Measurements from ENCODE around the gene MAP2K5.

GRCh38 chr15:67579967-67580366 lies 37.5 kb downstream of the MAP2K5 start:
- TF ChIP-seq ZNF837 (tag by site-specific recombination; IDR thresholded peaks at IDR 0.05) = no peak
- TF ChIP-seq MEIS1 (CRISPR knock-in tag; IDR thresholded peaks at IDR 0.05; ENCODE audit: borderline replicate concordance) = no peak
- TF ChIP-seq, protein P1, sequence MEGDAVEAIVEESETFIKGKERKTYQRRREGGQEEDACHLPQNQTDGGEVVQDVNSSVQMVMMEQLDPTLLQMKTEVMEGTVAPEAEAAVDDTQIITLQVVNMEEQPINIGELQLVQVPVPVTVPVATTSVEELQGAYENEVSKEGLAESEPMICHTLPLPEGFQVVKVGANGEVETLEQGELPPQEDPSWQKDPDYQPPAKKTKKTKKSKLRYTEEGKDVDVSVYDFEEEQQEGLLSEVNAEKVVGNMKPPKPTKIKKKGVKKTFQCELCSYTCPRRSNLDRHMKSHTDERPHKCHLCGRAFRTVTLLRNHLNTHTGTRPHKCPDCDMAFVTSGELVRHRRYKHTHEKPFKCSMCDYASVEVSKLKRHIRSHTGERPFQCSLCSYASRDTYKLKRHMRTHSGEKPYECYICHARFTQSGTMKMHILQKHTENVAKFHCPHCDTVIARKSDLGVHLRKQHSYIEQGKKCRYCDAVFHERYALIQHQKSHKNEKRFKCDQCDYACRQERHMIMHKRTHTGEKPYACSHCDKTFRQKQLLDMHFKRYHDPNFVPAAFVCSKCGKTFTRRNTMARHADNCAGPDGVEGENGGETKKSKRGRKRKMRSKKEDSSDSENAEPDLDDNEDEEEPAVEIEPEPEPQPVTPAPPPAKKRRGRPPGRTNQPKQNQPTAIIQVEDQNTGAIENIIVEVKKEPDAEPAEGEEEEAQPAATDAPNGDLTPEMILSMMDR (tag by site-specific recombination; IDR thresholded peaks at IDR 0.05) = no peak
- TF ChIP-seq, protein P2, sequence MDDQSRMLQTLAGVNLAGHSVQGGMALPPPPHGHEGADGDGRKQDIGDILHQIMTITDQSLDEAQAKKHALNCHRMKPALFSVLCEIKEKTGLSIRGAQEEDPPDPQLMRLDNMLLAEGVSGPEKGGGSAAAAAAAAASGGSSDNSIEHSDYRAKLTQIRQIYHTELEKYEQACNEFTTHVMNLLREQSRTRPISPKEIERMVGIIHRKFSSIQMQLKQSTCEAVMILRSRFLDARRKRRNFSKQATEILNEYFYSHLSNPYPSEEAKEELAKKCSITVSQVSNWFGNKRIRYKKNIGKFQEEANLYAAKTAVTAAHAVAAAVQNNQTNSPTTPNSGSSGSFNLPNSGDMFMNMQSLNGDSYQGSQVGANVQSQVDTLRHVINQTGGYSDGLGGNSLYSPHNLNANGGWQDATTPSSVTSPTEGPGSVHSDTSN (CRISPR knock-in tag; IDR thresholded peaks at IDR 0.05) = no peak
- TF ChIP-seq ZNF830 (tag by site-specific recombination; IDR thresholded peaks at IDR 0.05; ENCODE audit: low read depth) = no peak
